B cell (primary cell): Measurements from ENCODE around the gene DEFB123. TPM values are rescaled to one million over a fixed set of nuclear protein-coding genes. Genes with fewer than 3 reads are reported as not detected.
"Not testable (repeated sequence)": the region's sequence is repeated elsewhere in the genome, so short reads cannot be mapped to it uniquely, and the experiment has no call there.

Experiments
- ATAC-seq: fragments of 200-7000 bp; cut with Tn5 transposase; one replicate; pipeline ENCODE4 v1.10.0; 2021; ENCODE audit warnings: low read depth, mild to moderate bottlenecking, moderate number of reproducible peaks, moderate library complexity
- CTCF ChIA-PET: fragments of 350-600 bp; sonication (Branson Sonifier 250); formaldehyde crosslinking; loops from one replicate; lab custom pipeline; 2021; ENCODE audit warnings: antibody characterized with exemption, inconsistent platforms; lab: Charles Lee
- POLR2A ChIA-PET: fragments of 350-600 bp; sonication (Branson Sonifier 250); formaldehyde crosslinking; loops from one replicate; lab custom pipeline; 2021; ENCODE audit warnings: antibody characterized with exemption; lab: Charles Lee
- DNase-seq: peaks from one replicate; pipeline ENCODE4 v3.0.0; 2013
- H2AFZ ChIP-seq: 2 replicates; pipeline ENCODE4 v1.6.1; 2012; ENCODE audit warnings: mild to moderate bottlenecking, low read depth, low read length; ENCODE audit not compliant: insufficient read depth, poor library complexity, severe bottlenecking
- H3K27ac ChIP-seq, 2 donors: 1 replicate in 1 of 2; 2 replicates in 1 of 2; pipeline ENCODE4 v1.5.1; 2012 to 2013; ENCODE audit warnings: low read length in 2 of 2, mild to moderate bottlenecking in 2 of 2, moderate library complexity in 1 of 2
- H3K27me3 ChIP-seq, 4 experiments: fragments of 200-600 bp in 1 of 4; sonication (generic) in 1 of 4; replicated peaks in 1 of 4; 1 replicate in 2 of 4; 2 replicates in 2 of 4; pipeline versions ENCODE4 v1.6.1 to v1.7.0; 2013 to 2016; ENCODE audit warnings: low read length in 3 of 4, mild to moderate bottlenecking in 2 of 4, mixed read lengths in 1 of 4, moderate library complexity in 1 of 4; ENCODE audit not compliant: insufficient read depth in 4 of 4, control insufficient read depth in 3 of 4; ENCODE audit errors: control extremely low read depth in 1 of 4
- H3K36me3 ChIP-seq, 2 experiments: replicated peaks in 1 of 2; 1 replicate in 1 of 2; 2 replicates in 1 of 2; pipeline versions ENCODE4 v1.6.1 to v1.7.1; 2013; ENCODE audit warnings: low read length in 1 of 2; ENCODE audit not compliant: insufficient read depth in 2 of 2, control insufficient read depth in 1 of 2; ENCODE audit errors: control extremely low read depth in 1 of 2, extremely low read depth in 1 of 2
- H3K4me1 ChIP-seq, 2 donors: fragments of 200-600 bp in 1 of 2; sonication (generic) in 1 of 2; 1 replicate in 1 of 2; 2 replicates in 1 of 2; pipeline versions ENCODE4 v1.5.1 to v1.6.1; 2013 to 2017; ENCODE audit warnings: low read length in 2 of 2; ENCODE audit not compliant: control insufficient read depth in 2 of 2, insufficient read depth in 2 of 2
- H3K4me2 ChIP-seq: replicated peaks from 2 replicates; pipeline ENCODE3; 2012; ENCODE audit warnings: mild to moderate bottlenecking, low read depth, low read length; ENCODE audit not compliant: poor library complexity, severe bottlenecking
- H3K4me3 ChIP-seq, 5 experiments: fragments of 200-600 bp in 1 of 5; sonication (generic) in 1 of 5; 1 replicate in 3 of 5; 2 replicates in 2 of 5; pipeline versions ENCODE4 v1.5.1 to v1.7.0; 2011 to 2016; ENCODE audit warnings: low read length in 4 of 5, mild to moderate bottlenecking in 4 of 5, low read depth in 2 of 5, control low read depth in 1 of 5, moderate library complexity in 1 of 5; ENCODE audit not compliant: insufficient read depth in 1 of 5; ENCODE audit errors: control extremely low read depth in 1 of 5, extremely low read depth in 1 of 5
- H3K79me2 ChIP-seq: fragments of 200-600 bp; sonication (generic); one replicate; pipeline ENCODE4 v1.6.0; 2016; ENCODE audit warnings: low read length; ENCODE audit not compliant: control insufficient read depth, insufficient read depth
- H3K9ac ChIP-seq: fragments of 200-600 bp; sonication (generic); 2 replicates; pipeline ENCODE4 v1.6.1; 2017; ENCODE audit warnings: mild to moderate bottlenecking, low read length, moderate library complexity
- H3K9me3 ChIP-seq, 3 donors: one replicate each; pipeline versions ENCODE4 v1.6.1 to v1.7.1; 2013; ENCODE audit warnings: low read length in 2 of 3; ENCODE audit not compliant: control insufficient read depth in 2 of 3, insufficient read depth in 1 of 3; ENCODE audit errors: control extremely low read depth in 1 of 3
- H4K20me1 ChIP-seq: 2 replicates; pipeline ENCODE4 v1.6.0; 2012; ENCODE audit warnings: mild to moderate bottlenecking, low read length; ENCODE audit not compliant: insufficient read depth, control insufficient read depth, poor library complexity, severe bottlenecking
- H3K27ac Mint-ChIP-seq: one replicate; pipeline ENCODE4 v1.8.0; 2021; ENCODE audit warnings: mixed read lengths
- H3K27me3 Mint-ChIP-seq: one replicate; pipeline ENCODE4 v1.8.0; 2021; ENCODE audit warnings: mixed read lengths
- H3K4me1 Mint-ChIP-seq: one replicate; pipeline ENCODE4 v1.8.0; 2021; ENCODE audit warnings: mixed read lengths
- H3K4me3 Mint-ChIP-seq: one replicate; pipeline ENCODE4 v1.8.0; 2021; ENCODE audit warnings: mixed read lengths
- H3K9me3 Mint-ChIP-seq: one replicate; pipeline ENCODE4 v1.8.0; 2022; ENCODE audit warnings: mixed read lengths; ENCODE audit not compliant: insufficient read depth
- CTCF ChIP-seq: fragments of 200-600 bp; IDR thresholded peaks from one replicate; pipeline ENCODE4 v1.8.0; 2022; ENCODE audit warnings: antibody characterized with exemption, mild to moderate bottlenecking
- EZH2 ChIP-seq: IDR thresholded peaks from 2 replicates; pipeline ENCODE4 v1.6.1; 2012; ENCODE audit warnings: borderline replicate concordance, low read depth, mild to moderate bottlenecking, moderate library complexity, low read length; ENCODE audit not compliant: insufficient read depth, poor library complexity, severe bottlenecking
- WGBS: methylation state at CpG from one replicate; pipeline ENCODE4 v1.1.5; 2013; ENCODE audit warnings: missing lambda C conversion rate; ENCODE audit not compliant: insufficient coverage; 5-methylcytosine and 5-hydroxymethylcytosine counted together
- intact Hi-C: fragments of 100-400 bp; cut with micrococcal nuclease; formaldehyde crosslinking; loops from one replicate; pipeline ENCODE4 v1.10.0; 2022
- polyA plus RNA-seq: library from polyadenylated mRNA; depleted of rRNA; stranded (reverse); fragments of >200 nt; gene quantifications from 2 replicates; pipeline ENCODE4 v1.2.3, GENCODE V29; 2012
- total RNA-seq, 2 donors: library from RNA; stranded (reverse); fragments of 120-200 nt in 1 of 2; gene quantifications; 1 replicate in 1 of 2; 2 replicates in 1 of 2; pipeline versions ENCODE4 v1.2.3 to v1.2.4, GENCODE V29; 2013 to 2022

Gene DEFB123
- total and polyA plus RNA-seq, 2 donors (not counting 1 experiment from before 2014, with no cell fraction given): not detected

- H3K27ac Mint-ChIP-seq: no peak overlapping the region
- ChIA-PET POLR2A (no interaction called here), CTCF (no interaction called here)
- H3K27me3 Mint-ChIP-seq: no peaks in the 10 kb centered on the region
- Histone ChIP-seq H4K20me1 (no peaks in the 10 kb centered on the region), H3K27ac (no peak overlapping the region), H3K9ac (no peak overlapping the region), H3K79me2 (no peaks in the 10 kb centered on the region), H3K36me3 (no peaks in the 10 kb centered on the region), H3K9me3 (no peaks in the 10 kb centered on the region), H3K4me1 (no peaks in the 10 kb centered on the region), H3K4me3 (no peak overlapping the region), H2AFZ (no peak overlapping the region), H3K4me2 (no peak overlapping the region), H3K27me3 (peaks cover 0 to 3% (median 0%) of the 10 kb centered on the region in 4 experiments)
- TF ChIP-seq EZH2 (no peak), CTCF (no peak)
- H3K4me3 Mint-ChIP-seq: no peak overlapping the region
- intact Hi-C loops: no loop called here
- H3K4me1 Mint-ChIP-seq: no peaks in the 10 kb centered on the region
- peaks cover 5% of the 10 kb centered on the region for H3K9me3 Mint-ChIP-seq
- no CpG with 5 or more reads among the region's 7 CpGs for WGBS
- DNase-seq (no peak), ATAC-seq (no peak)
Observed at GRCh38 chr20:31418307-31418706, 22.1 kb upstream of the DEFB123 start.

GRCh38 chr20:31425797-31426196, 14.6 kb upstream of the DEFB123 start:
- no peak overlapping the region for H3K4me3 Mint-ChIP-seq
- H3K27ac Mint-ChIP-seq: no peak overlapping the region
- no peaks in the 10 kb centered on the region for H4K20me1 ChIP-seq
- TF ChIP-seq EZH2: no peak
- no peak for TF ChIP-seq CTCF
- H3K9me3 Mint-ChIP-seq: no peaks in the 10 kb centered on the region
- H2AFZ ChIP-seq: no peak overlapping the region
- no peaks in the 10 kb centered on the region for H3K79me2 ChIP-seq
- no peaks in the 10 kb centered on the region for H3K4me1 ChIP-seq
- ATAC-seq: no peak
- ChIA-PET CTCF (no interaction called here), POLR2A (no interaction called here)
- H3K4me3 ChIP-seq: no peak overlapping the region
- intact Hi-C loops: no loop called here
- no peak overlapping the region for H3K27ac ChIP-seq
- no peak overlapping the region for H3K4me2 ChIP-seq
- H3K36me3 ChIP-seq: no peaks in the 10 kb centered on the region
- no peaks in the 10 kb centered on the region for H3K4me1 Mint-ChIP-seq
- no peaks in the 10 kb centered on the region for H3K9me3 ChIP-seq
- no peak for DNase-seq
- peaks cover 6% of the 10 kb centered on the region for H3K27me3 Mint-ChIP-seq
- peaks cover 0 to 3% (median 0%) of the 10 kb centered on the region in 4 experiments for H3K27me3 ChIP-seq
- no peak overlapping the region for H3K9ac ChIP-seq

- H4K20me1 ChIP-seq, H2AFZ ChIP-seq, H3K79me2 ChIP-seq, H3K27ac Mint-ChIP-seq, H3K27me3 ChIP-seq, H3K9me3 ChIP-seq, H3K4me3 Mint-ChIP-seq, H3K9ac ChIP-seq, DNase-seq, H3K9me3 Mint-ChIP-seq, H3K4me1 ChIP-seq, H3K4me3 ChIP-seq, CTCF ChIA-PET, H3K27ac ChIP-seq, intact Hi-C loops, POLR2A ChIA-PET, ATAC-seq, H3K36me3 ChIP-seq, H3K4me2 ChIP-seq, H3K4me1 Mint-ChIP-seq: not testable (repeated sequence)
- peaks cover 12% of the 10 kb centered on the region for H3K27me3 Mint-ChIP-seq
- 95% methylated on average over 4 of the region's 48 CpGs for WGBS
Observed at GRCh38 chr20:31426891-31427551, 13.4 kb upstream of the DEFB123 start.
